ENCODE data around the gene KRT13.

DNA sequence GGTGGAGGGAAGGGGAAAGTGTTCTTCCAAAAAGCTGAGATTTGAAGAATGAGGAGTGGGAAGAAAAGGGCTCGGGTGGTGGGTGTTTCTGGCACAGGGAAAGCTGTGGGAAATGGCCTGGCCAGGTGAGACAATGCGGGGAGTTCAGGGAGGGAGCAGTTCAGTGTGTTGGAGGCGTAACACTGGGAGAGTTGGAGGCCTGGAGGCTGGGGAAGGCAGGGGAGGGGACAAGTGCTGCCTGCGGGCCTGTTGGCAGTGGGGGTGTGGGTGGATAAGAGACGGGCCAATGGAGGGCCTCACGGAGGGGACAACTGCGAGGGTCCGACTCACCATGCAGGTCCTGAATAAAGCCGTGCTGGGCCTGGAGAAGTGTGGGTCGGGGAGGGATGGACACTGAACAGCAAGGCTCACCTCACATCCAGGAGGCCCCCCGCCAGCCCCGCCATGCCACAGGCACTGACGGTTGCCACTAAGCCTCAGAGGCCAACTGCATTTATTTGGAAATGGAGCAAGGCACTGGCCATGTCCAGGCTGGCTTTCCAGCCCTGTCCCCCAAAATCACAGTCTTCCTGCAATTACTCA is 40.5 kb upstream of the KRT13 start:
- no peak for TF ChIP-seq EZH2 (IDR thresholded peaks at IDR 0.05; ENCODE audit: borderline replicate concordance, low read depth, low read length, poor library complexity, severe bottlenecking)
- TF ChIP-seq, protein P1, sequence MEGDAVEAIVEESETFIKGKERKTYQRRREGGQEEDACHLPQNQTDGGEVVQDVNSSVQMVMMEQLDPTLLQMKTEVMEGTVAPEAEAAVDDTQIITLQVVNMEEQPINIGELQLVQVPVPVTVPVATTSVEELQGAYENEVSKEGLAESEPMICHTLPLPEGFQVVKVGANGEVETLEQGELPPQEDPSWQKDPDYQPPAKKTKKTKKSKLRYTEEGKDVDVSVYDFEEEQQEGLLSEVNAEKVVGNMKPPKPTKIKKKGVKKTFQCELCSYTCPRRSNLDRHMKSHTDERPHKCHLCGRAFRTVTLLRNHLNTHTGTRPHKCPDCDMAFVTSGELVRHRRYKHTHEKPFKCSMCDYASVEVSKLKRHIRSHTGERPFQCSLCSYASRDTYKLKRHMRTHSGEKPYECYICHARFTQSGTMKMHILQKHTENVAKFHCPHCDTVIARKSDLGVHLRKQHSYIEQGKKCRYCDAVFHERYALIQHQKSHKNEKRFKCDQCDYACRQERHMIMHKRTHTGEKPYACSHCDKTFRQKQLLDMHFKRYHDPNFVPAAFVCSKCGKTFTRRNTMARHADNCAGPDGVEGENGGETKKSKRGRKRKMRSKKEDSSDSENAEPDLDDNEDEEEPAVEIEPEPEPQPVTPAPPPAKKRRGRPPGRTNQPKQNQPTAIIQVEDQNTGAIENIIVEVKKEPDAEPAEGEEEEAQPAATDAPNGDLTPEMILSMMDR (conservative IDR thresholded peaks at IDR 0.05; ENCODE audit: low read depth, low read length): no peak

Measured in A673 (cell line).